ENCODE measurements around the gene SIK2.

DNA sequence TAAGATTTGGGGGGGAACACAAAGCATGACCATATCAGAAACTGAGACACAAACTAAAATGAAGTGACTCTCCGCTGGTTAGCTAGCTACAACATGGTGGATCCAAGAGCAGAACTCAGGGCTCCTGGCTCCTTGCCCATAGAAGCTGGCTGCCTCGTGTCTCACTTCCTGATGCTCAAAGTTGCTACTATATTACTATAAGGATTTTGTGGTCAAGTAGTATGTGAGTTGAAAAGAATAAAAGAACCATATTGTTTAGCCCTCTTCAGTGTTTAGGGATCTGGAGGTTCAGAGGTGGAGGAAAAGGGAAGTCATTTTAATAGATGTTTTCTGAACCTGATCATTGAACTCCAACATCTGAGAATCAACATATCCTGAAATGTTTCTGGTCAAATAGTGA is 16.9 kb upstream of the SIK2 start:
- TF ChIP-seq, protein P1, sequence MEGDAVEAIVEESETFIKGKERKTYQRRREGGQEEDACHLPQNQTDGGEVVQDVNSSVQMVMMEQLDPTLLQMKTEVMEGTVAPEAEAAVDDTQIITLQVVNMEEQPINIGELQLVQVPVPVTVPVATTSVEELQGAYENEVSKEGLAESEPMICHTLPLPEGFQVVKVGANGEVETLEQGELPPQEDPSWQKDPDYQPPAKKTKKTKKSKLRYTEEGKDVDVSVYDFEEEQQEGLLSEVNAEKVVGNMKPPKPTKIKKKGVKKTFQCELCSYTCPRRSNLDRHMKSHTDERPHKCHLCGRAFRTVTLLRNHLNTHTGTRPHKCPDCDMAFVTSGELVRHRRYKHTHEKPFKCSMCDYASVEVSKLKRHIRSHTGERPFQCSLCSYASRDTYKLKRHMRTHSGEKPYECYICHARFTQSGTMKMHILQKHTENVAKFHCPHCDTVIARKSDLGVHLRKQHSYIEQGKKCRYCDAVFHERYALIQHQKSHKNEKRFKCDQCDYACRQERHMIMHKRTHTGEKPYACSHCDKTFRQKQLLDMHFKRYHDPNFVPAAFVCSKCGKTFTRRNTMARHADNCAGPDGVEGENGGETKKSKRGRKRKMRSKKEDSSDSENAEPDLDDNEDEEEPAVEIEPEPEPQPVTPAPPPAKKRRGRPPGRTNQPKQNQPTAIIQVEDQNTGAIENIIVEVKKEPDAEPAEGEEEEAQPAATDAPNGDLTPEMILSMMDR (IDR thresholded peaks at IDR 0.05; ENCODE audit: poor library complexity, severe bottlenecking) = no peak
- no peak for TF ChIP-seq POLR2AphosphoS5 (IDR thresholded peaks at IDR 0.05)
- TF ChIP-seq RAD21 (conservative IDR thresholded peaks at IDR 0.05) = no peak
- TF ChIP-seq, protein P2, sequence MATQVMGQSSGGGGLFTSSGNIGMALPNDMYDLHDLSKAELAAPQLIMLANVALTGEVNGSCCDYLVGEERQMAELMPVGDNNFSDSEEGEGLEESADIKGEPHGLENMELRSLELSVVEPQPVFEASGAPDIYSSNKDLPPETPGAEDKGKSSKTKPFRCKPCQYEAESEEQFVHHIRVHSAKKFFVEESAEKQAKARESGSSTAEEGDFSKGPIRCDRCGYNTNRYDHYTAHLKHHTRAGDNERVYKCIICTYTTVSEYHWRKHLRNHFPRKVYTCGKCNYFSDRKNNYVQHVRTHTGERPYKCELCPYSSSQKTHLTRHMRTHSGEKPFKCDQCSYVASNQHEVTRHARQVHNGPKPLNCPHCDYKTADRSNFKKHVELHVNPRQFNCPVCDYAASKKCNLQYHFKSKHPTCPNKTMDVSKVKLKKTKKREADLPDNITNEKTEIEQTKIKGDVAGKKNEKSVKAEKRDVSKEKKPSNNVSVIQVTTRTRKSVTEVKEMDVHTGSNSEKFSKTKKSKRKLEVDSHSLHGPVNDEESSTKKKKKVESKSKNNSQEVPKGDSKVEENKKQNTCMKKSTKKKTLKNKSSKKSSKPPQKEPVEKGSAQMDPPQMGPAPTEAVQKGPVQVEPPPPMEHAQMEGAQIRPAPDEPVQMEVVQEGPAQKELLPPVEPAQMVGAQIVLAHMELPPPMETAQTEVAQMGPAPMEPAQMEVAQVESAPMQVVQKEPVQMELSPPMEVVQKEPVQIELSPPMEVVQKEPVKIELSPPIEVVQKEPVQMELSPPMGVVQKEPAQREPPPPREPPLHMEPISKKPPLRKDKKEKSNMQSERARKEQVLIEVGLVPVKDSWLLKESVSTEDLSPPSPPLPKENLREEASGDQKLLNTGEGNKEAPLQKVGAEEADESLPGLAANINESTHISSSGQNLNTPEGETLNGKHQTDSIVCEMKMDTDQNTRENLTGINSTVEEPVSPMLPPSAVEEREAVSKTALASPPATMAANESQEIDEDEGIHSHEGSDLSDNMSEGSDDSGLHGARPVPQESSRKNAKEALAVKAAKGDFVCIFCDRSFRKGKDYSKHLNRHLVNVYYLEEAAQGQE (IDR thresholded peaks at IDR 0.05; ENCODE audit: borderline replicate concordance) = no peak
- no peak for TF ChIP-seq EP300 (conservative IDR thresholded peaks at IDR 0.05; ENCODE audit: poor library complexity, severe bottlenecking)
- TF ChIP-seq EZH2 (IDR thresholded peaks at IDR 0.05; ENCODE audit: borderline replicate concordance, insufficient read depth, low read length, poor library complexity, severe bottlenecking) = no peak
- no peak for TF ChIP-seq MXI1 (conservative IDR thresholded peaks at IDR 0.05; ENCODE audit: poor library complexity, severe bottlenecking)
- TF ChIP-seq SMC3 (conservative IDR thresholded peaks at IDR 0.05; ENCODE audit: poor library complexity) = no peak

All from neural cell (in vitro differentiated cells).